Neural progenitor cell (in vitro differentiated cells): ENCODE data around the gene GFPT2. TPM values are rescaled to one million over a fixed set of nuclear protein-coding genes. Genes with fewer than 3 reads are reported as not detected.

Experiments used
- DNase-seq: peaks from one replicate; pipeline ENCODE4 v3.0.0-alpha.2; 2016; ENCODE audit warnings: low spot score
- H2AFZ ChIP-seq: fragments of 200-600 bp; sonication (generic); replicated peaks from 2 replicates; pipeline ENCODE4 v1.6.1; 2016; ENCODE audit warnings: antibody characterized with exemption
- H3F3A ChIP-seq: fragments of 200-600 bp; sonication (generic); 2 replicates; pipeline ENCODE4 v1.6.1; 2016; ENCODE audit warnings: antibody characterized with exemption, low read depth
- H3K27ac ChIP-seq: fragments of 200-600 bp; sonication (generic); 2 replicates; pipeline ENCODE4 v1.5.1; 2016; ENCODE audit warnings: mild to moderate bottlenecking
- H3K27me3 ChIP-seq: fragments of 200-600 bp; sonication (generic); 2 replicates; pipeline ENCODE4 v1.6.1; 2016; ENCODE audit warnings: mild to moderate bottlenecking, moderate library complexity
- H3K36me3 ChIP-seq: fragments of 200-600 bp; sonication (generic); 2 replicates; pipeline ENCODE4 v1.5.1; 2016
- H3K4me1 ChIP-seq: fragments of 200-600 bp; sonication (generic); 2 replicates; pipeline ENCODE4 v1.6.1; 2016; ENCODE audit warnings: mixed run types
- H3K4me2 ChIP-seq: fragments of 200-600 bp; sonication (generic); 2 replicates; pipeline ENCODE4 v1.6.1; 2016
- H3K4me3 ChIP-seq: fragments of 200-600 bp; sonication (generic); 2 replicates; pipeline ENCODE4 v1.5.1; 2016
- H3K79me2 ChIP-seq: fragments of 200-600 bp; sonication (generic); 2 replicates; pipeline ENCODE4 v1.6.1; 2016; ENCODE audit warnings: low read depth
- H3K9ac ChIP-seq: fragments of 200-600 bp; sonication (generic); 2 replicates; pipeline ENCODE4 v1.6.1; 2016
- H3K9me3 ChIP-seq: fragments of 200-600 bp; sonication (generic); 2 replicates; pipeline ENCODE4 v1.5.1; 2016; ENCODE audit warnings: low read depth
- H4K20me1 ChIP-seq: fragments of 200-600 bp; sonication (generic); 2 replicates; pipeline ENCODE4 v1.6.1; 2016; ENCODE audit warnings: low read depth
- H3K27ac Mint-ChIP-seq: 3 replicates; pipeline ENCODE4 v1.8.0; 2021; ENCODE audit warnings: mixed read lengths
- H3K27me3 Mint-ChIP-seq: 2 replicates; pipeline ENCODE4 v1.8.0; 2022; ENCODE audit warnings: low read depth, mild to moderate bottlenecking, inconsistent platforms, moderate library complexity, mixed read lengths; ENCODE audit not compliant: insufficient read depth
- H3K36me3 Mint-ChIP-seq: 3 replicates; pipeline ENCODE4 v1.8.0; 2021; ENCODE audit warnings: mixed read lengths
- H3K4me1 Mint-ChIP-seq: 3 replicates; pipeline ENCODE4 v1.8.0; 2021; ENCODE audit warnings: mixed read lengths
- H3K4me3 Mint-ChIP-seq: 3 replicates; pipeline ENCODE4 v1.8.0; 2021; ENCODE audit warnings: mild to moderate bottlenecking, moderate library complexity, mixed read lengths
- H3K9me3 Mint-ChIP-seq: 3 replicates; pipeline ENCODE4 v1.8.0; 2020; ENCODE audit warnings: mixed read lengths
- EZH2 ChIP-seq: fragments of 200-600 bp; sonication (generic); IDR thresholded peaks from 2 replicates; pipeline ENCODE4 v1.6.1; 2017; ENCODE audit warnings: antibody characterized with exemption, mild to moderate bottlenecking, moderate library complexity
- EZH2phosphoT487 ChIP-seq: fragments of 200-600 bp; sonication (generic); IDR thresholded peaks from 2 replicates; pipeline ENCODE4 v1.6.1; 2017; ENCODE audit warnings: antibody characterized with exemption
- total RNA-seq: library from RNA; depleted of rRNA; stranded (reverse); fragments of >200 nt; gene quantifications from 2 replicates; pipeline ENCODE4 v1.2.3, GENCODE V29; 2015; ENCODE audit warnings: low replicate concordance
- TF ChIP-seq, protein P1 (sequence below): fragments of 200-600 bp; sonication (generic); IDR thresholded peaks from 2 replicates; pipeline ENCODE4 v1.5.1; 2017; ENCODE audit warnings: antibody characterized with exemption, mild to moderate bottlenecking

Gene GFPT2
- total RNA-seq, 1 donor from 2014 or later: 18.9 TPM

GRCh38 chr5:180382926-180383325 is 29.8 kb upstream of the GFPT2 start:
- Histone ChIP-seq H4K20me1 (no peaks in the 10 kb centered on the region), H3K36me3 (no peaks in the 10 kb centered on the region), H3K9me3 (no peaks in the 10 kb centered on the region), H3K27ac (no peak overlapping the region), H3K9ac (no peak overlapping the region), H3K4me2 (no peak overlapping the region), H3K4me1 (no peaks in the 10 kb centered on the region), H3K79me2 (no peaks in the 10 kb centered on the region), H3K4me3 (no peak overlapping the region), H3K27me3 (no peaks in the 10 kb centered on the region), H3F3A (no peaks in the 10 kb centered on the region), H2AFZ (no peak overlapping the region)
- Mint-ChIP-seq H3K4me3 (no peak overlapping the region), H3K36me3 (no peaks in the 10 kb centered on the region), H3K27ac (no peak overlapping the region), H3K9me3 (no peaks in the 10 kb centered on the region), H3K4me1 (peaks cover 14% of the 10 kb centered on the region), H3K27me3 (peaks cover 12% of the 10 kb centered on the region)
- DNase-seq: no peak
- no peak for TF ChIP-seq EZH2
- TF ChIP-seq, protein P1, sequence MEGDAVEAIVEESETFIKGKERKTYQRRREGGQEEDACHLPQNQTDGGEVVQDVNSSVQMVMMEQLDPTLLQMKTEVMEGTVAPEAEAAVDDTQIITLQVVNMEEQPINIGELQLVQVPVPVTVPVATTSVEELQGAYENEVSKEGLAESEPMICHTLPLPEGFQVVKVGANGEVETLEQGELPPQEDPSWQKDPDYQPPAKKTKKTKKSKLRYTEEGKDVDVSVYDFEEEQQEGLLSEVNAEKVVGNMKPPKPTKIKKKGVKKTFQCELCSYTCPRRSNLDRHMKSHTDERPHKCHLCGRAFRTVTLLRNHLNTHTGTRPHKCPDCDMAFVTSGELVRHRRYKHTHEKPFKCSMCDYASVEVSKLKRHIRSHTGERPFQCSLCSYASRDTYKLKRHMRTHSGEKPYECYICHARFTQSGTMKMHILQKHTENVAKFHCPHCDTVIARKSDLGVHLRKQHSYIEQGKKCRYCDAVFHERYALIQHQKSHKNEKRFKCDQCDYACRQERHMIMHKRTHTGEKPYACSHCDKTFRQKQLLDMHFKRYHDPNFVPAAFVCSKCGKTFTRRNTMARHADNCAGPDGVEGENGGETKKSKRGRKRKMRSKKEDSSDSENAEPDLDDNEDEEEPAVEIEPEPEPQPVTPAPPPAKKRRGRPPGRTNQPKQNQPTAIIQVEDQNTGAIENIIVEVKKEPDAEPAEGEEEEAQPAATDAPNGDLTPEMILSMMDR: no peak
- no peak for TF ChIP-seq EZH2phosphoT487

GRCh38 chr5:180381851-180382480 is 28.8 kb upstream of the GFPT2 start:
- Mint-ChIP-seq H3K36me3 (no peaks in the 10 kb centered on the region), H3K4me1 (peaks cover 14% of the 10 kb centered on the region), H3K4me3 (no peak overlapping the region), H3K9me3 (no peaks in the 10 kb centered on the region), H3K27ac (no peak overlapping the region), H3K27me3 (peaks cover 9% of the 10 kb centered on the region)
- H3K4me3 ChIP-seq: no peak overlapping the region
- no peaks in the 10 kb centered on the region for H4K20me1 ChIP-seq
- H3K9ac ChIP-seq: no peak overlapping the region
- H3K9me3 ChIP-seq: no peaks in the 10 kb centered on the region
- H3K4me1 ChIP-seq: no peaks in the 10 kb centered on the region
- TF ChIP-seq EZH2 (no peak), EZH2phosphoT487 (no peak)
- TF ChIP-seq, protein P1: no peak
- no peak overlapping the region for H3K4me2 ChIP-seq
- H3K27ac ChIP-seq: no peak overlapping the region
- H3K79me2 ChIP-seq: no peaks in the 10 kb centered on the region
- no peak for DNase-seq
- H2AFZ ChIP-seq: no peak overlapping the region
- no peaks in the 10 kb centered on the region for H3K27me3 ChIP-seq
- no peaks in the 10 kb centered on the region for H3F3A ChIP-seq
- no peaks in the 10 kb centered on the region for H3K36me3 ChIP-seq

GRCh38 chr5:180381428-180381827 is 28.3 kb upstream of the GFPT2 start:
- Histone ChIP-seq H3K79me2 (no peaks in the 10 kb centered on the region), H3K4me1 (no peaks in the 10 kb centered on the region), H3K36me3 (no peaks in the 10 kb centered on the region), H2AFZ (peak overlapping the region; percentile 50), H3K9me3 (no peaks in the 10 kb centered on the region), H3K27me3 (no peaks in the 10 kb centered on the region), H3K9ac (no peak overlapping the region), H3K27ac (no peak overlapping the region), H3F3A (no peaks in the 10 kb centered on the region), H4K20me1 (no peaks in the 10 kb centered on the region), H3K4me2 (no peak overlapping the region), H3K4me3 (no peak overlapping the region)
- TF ChIP-seq EZH2phosphoT487 (no peak), EZH2 (no peak)
- TF ChIP-seq, protein P1: no peak
- no peak overlapping the region for H3K27ac Mint-ChIP-seq
- peaks cover 11% of the 10 kb centered on the region for H3K27me3 Mint-ChIP-seq
- H3K36me3 Mint-ChIP-seq: no peaks in the 10 kb centered on the region
- no peak for DNase-seq
- peaks cover 14% of the 10 kb centered on the region for H3K4me1 Mint-ChIP-seq
- H3K9me3 Mint-ChIP-seq: no peaks in the 10 kb centered on the region
- no peak overlapping the region for H3K4me3 Mint-ChIP-seq
